ENCODE data around the gene AGAP1.
"Not testable (repeated sequence)": the region's sequence is repeated elsewhere in the genome, so short reads cannot be mapped to it uniquely, and the experiment has no call there.

The AGAP1 gene

DNA sequence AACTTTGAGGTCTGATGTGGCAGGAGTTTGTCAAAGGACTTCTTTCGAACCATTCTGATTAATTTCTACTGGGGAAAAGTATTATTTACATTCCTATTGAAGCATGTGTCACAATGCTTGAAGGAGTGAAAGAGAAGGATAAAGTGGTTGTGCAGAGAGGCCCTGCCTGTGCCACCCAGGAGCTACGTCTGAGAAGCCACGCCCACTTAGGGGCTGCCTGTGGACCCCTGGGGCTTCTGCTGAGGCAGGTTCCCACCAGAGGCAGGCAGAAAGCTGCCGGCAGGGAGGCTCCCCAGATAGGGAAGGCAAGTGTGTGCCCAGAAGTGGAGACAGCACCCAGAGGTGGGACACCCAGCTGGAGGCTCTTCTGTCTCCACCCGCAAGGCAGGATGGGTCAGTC, 627.0 kb downstream of the AGAP1 start:
- DNase-seq = no peak

DNA sequence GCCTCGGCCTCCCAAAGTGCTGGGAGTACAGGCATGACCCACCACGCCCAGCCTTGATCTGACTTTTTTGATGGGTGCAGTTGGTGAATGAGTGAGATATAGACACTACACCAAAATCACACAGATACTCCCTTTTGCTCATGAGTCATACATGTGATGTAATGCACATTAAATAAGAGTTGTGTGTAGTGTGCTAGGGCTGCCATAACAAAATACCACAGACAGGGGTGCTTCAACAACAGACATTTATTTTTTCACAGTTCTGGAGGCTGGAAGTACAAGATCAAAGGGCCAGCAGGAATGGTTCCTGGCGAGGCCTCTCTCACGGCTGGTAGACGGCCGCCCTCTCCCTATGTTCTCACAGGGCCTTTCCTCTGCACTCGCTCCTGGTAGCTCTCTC, 627.7 kb downstream of the AGAP1 start:
- DNase-seq = no peak

- no peak for DNase-seq
Measured at GRCh38 chr2:236122236-236122635, 628.4 kb downstream of the AGAP1 start.

DNA sequence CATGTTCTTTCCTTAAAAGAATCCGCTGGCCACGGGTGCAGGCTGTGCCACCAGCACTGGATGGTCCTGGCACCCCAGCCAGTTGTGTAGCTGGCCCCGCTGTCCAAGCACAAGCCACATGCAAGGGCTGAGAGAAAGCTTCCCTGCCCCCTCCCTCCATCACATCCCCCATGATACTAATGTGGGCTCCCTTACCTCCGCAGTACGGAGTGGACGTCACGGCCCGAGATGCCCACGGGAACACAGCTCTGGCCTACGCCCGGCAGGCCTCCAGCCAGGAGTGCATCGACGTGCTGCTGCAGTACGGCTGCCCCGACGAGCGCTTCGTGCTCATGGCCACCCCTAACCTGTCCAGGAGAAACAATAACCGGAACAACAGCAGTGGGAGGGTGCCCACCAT, 629.9 kb downstream of the AGAP1 start:
- no peak for DNase-seq

DNA sequence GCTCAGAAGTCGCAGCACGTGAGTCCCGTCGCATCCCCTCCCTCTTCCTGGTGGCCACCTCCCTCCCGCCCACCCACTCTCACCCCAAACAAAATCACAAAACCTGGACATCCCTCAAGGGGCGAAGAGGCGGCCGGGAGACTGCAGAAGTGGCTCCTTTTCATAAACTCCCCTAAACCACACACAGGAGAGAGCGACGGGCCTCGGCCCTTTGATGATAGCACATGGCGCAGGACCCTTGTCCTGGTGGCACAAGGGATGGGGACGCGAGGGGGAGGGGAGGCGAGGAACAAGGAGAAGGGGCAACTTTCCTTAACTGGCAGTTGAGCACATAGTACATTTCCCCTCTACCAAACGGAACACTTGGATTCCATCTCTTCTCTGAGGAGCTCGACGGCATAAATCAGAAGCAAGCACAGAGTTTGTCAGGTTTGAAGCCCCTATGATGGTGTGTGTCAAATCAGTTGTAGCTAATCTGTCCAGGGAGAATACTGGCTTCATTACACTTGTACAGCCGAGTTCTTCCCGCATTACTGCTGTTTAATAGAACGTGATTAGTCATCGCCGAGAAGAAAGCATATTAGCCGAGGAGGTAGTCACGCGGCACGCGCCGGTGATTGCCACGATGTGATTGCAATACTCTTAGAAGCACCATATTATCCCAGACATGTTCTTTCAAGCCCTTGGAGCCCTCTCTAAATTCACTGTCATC, 630.5 kb downstream of the AGAP1 start:
- no peak for DNase-seq

DNA sequence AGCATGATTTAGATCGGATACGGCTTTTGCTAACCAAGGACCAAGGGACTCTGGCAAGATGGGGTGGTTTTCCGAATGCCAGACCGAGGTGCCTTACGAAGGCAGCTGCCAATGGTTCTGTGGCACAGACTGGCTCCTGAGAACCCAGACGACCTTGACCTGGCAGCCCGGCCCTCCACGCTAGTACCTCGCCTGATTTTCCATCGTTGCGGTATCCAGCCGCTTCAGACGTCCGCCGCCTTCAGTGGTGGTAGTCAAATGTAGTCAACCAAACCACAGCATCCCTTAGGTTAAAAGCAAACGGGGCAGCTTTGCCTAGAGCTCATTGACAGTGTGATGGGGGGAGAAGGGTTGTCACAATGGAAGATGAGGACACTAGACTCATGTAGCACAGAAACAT, 631.7 kb downstream of the AGAP1 start:
- DNase-seq = no peak

DNA sequence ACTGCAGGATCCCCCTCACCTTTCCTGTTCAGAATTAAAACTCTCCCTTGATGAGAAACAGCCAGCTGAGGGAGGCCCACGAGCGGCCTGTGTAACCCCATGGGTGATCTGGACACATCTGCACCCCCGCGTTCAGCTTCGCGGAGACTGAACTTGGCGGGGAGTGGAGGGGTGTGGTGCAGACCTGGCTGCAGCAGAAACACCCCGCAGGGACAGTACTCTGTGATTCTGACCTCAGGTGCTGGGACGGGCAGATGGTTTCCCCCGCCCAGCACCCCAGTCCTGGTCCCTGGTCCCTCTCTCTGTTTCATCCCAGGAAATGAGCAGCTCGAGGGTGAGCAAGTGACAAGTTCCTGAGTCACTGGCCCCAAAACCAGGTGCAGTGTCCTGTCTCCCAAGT, 633.2 kb downstream of the AGAP1 start:
- DNase-seq = no peak

DNA sequence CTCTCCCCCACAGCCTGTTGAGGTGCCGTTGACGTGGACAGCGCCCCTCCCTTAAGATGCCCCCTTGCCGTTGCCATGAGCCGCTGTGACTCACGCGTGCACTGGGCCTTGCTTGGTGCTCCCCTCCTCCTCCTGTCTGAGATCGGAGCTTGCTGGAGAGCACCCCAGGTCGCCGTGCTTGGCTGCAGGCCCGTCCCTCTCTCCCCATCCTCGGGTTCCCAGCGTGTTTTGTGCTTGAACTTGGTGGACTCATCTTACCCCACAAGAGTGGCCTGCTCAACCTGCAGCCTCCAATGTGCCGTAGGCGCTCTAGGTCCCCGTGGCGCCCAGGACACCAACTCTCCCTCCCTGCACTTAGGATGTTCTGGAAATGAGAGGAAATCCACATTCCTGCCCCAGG, 634.5 kb downstream of the AGAP1 start:
- no peak for DNase-seq

DNA sequence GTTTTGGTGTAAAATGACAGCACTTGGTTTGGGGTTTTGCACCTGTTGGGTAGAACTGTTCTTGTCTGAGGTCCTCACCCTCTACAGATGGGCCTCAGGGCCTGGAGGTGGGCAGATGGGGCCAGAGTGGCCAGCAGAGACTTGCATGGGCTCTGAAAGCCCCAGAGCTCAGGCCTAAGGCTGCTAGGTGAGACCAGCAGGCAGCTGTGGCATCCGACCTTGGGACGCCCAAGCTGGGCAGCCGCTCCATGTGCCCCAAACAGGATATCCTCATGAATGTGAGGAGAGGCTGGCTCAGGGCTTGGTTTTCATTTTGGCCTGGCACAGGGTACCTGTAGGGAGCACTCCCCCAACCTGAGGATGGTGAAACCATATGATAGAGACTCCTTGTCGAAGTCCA, 636.1 kb downstream of the AGAP1 start:
- no peak for DNase-seq

DNA sequence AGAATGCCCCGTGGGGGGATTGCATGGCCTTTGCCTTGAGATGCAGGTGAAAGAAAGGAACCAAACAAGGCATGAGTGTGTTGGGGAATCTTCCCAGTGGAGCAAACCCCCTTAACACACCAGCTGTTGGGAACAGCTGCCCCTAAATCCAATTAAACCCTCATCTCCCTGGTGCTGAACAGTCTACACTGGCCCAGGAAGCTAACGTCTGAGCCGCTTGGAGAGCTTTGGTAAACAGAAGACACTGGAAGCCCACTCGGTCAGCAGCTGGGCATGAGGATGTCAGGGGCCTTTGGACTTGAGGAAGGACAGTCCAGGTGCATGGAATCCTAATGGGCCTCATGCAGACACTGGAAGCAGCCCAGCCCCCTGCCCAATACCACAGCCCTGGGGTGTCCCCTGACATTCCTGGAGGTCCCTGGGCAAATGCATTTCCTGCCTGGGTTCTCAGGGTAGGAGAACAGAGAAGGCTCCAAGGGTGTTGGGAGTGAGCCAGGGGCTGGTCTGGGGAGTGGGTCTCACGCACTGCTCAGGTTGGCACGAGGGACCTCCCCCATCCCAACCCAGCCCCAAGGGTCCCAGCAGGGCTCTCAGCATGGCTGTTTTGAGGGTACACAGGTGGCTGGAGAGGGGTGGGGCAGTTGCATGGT, 636.6 kb downstream of the AGAP1 start:
- DNase-seq = no peak

DNA sequence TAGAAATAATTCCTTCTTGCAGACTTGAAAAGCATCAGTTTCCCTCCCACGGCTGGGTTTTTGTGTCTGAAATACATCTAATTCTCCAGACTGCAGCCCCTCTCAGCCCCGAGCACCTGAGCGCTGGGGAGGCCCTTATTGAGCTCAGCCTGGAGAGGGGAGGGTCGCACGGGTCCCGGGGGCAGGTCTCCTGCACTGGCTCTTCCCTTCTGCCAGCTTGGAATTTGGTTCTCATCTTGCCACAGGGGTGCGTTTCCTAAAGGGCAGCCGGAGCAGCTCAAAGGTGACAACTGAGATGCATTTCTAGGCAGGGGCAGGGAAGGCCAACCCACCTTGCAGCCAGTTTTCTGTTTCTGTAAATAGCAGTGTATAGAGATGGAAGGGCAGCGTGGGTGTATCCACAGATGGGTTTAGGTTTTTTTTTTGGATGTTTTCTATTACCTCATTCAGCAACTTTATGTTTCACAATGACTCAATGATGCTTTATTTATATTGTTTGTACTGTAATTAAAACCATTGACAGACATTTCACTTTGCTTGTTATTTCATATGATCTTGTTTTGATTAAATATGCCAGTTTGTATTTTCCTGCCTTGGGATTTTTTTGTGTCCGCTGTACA, 637.3 kb downstream of the AGAP1 start:
- no peak for DNase-seq

- no peak for DNase-seq
Measured at GRCh38 chr2:236133410-236134012, 639.7 kb downstream of the AGAP1 start.

DNA sequence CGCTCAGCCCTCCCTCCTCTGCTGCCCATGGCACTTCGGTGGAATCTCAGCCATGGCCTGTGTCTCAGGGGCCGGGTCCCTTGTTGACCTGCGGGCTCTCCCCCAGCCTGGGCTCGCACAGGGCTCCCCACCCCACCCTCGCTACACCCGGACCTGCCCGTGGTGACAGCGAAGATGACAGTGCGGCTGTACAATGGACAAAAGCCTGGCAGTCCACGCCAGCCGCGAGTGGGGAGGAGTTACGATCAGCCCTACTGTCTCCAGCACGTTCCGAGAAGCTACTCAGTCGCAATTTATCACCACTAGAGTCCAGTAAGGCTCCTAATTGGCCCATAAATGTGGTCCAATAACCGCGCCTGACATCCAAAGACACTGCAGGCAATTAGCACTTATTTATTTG, 642.7 kb downstream of the AGAP1 start:
- DNase-seq = no peak

DNA sequence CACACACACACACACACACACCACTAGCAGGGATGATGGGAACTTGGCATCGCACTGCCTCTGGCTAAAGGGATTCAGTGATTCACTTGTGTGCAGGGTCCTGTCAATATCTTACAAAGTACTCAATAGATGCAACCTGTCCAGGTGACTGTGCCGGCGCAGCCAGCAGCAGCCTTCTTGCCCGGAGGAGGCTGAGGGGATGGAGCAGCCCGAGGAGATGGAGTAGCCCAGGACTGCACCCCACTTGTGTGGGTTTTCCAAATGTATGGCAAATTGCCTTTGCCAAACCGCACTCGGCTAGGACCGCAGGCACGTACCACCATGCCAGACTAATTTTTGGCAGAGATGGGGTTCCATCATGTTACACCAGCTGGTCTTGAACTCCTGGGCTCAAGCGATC, 643.2 kb downstream of the AGAP1 start:
- DNase-seq = no peak

- DNase-seq = not testable (repeated sequence)
Measured at GRCh38 chr2:236141616-236142015, 647.8 kb downstream of the AGAP1 start.

- DNase-seq = no peak
Measured at GRCh38 chr2:236143811-236144210, 650.0 kb downstream of the AGAP1 start.

GRCh38 chr2:236146436-236146835, 652.6 kb downstream of the AGAP1 start:
- no peak for DNase-seq

- DNase-seq = no peak
Measured at GRCh38 chr2:236155406-236155805, 661.6 kb downstream of the AGAP1 start.

- DNase-seq = no peak
Measured at GRCh38 chr2:236156095-236156859, 662.4 kb downstream of the AGAP1 start.

DNA sequence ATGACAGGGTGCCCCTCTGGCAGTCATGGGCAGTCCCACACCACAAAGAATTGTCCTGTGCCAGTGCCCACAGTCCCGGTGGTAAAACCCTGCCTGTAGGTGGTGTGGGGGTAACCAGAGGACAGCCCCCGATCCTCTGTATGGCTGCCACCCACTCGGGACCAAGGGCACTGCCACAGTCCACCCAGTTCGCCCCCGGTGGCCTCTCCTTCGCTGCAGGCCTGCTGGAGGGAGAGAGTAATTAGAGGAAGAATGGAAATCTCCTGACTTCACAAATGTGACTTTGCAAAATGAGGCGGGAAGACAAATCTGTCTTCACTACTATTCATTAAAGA, 663.0 kb downstream of the AGAP1 start:
- DNase-seq = no peak

DNA sequence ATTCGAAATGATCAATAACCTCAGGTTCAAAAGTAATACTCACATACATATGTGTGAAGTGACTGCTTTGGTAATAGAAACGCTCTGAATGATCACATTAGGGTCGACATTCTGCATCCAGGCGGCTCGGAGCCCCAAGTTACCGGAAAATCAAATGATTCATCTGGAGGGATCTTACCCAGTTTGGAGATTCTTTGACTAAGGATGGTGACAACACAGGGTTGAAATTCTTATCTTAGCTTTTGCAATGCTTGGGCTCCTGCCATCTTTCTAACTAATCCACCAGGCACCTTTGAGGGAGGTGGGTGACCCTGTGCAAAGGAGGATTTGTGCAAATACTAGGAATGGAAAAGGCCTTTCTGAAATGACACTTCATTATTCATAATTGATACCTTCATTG, 663.5 kb downstream of the AGAP1 start:
- no peak for DNase-seq

- DNase-seq = no peak
Measured at GRCh38 chr2:236157815-236158498, 664.1 kb downstream of the AGAP1 start.
